Measurements from ENCODE around the gene KCND3.

DNA sequence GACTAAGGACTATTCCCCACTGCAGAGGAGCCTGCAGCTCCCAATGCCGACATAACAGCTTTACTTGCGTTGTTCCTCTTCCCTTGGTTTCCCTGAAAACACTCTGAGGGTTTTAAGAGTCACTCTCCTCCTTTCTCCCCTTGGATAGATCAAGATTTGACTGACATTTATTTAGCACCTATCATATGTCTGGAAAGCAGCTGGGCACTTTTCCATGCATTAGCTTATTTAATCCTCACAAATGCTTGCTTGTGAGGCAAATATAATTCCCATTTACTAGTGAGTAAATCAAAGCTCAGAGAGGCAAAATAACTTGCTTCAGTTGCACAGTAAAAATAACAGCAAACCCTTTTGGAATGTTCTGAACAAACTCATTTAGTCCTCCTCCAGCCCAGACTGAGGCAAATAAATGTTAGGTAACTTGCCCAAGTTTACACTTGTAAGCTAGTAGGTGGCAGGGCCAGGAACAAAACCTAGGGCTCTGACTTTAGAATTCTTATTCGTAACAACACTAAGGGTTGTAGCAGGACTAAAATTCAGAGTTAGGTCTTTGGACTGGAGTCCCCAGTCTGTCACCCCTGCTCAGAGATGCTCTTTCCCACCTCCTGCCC lies 81.4 kb downstream of the KCND3 start:
- TF ChIP-seq, protein P1, sequence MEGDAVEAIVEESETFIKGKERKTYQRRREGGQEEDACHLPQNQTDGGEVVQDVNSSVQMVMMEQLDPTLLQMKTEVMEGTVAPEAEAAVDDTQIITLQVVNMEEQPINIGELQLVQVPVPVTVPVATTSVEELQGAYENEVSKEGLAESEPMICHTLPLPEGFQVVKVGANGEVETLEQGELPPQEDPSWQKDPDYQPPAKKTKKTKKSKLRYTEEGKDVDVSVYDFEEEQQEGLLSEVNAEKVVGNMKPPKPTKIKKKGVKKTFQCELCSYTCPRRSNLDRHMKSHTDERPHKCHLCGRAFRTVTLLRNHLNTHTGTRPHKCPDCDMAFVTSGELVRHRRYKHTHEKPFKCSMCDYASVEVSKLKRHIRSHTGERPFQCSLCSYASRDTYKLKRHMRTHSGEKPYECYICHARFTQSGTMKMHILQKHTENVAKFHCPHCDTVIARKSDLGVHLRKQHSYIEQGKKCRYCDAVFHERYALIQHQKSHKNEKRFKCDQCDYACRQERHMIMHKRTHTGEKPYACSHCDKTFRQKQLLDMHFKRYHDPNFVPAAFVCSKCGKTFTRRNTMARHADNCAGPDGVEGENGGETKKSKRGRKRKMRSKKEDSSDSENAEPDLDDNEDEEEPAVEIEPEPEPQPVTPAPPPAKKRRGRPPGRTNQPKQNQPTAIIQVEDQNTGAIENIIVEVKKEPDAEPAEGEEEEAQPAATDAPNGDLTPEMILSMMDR (IDR thresholded peaks at IDR 0.05), result no peak
- TF ChIP-seq POLR2A (IDR thresholded peaks at IDR 0.05), result no peak

All from tibial nerve (tissue), 3 donors.